Activated naive CD8-positive, alpha-beta T cell (primary cell): ENCODE results near the gene ALDH9A1.
A peak's percentile ranks its signal among the peaks of the same experiment; 100 is the strongest.
"Not testable (repeated sequence)": the region's sequence is repeated elsewhere in the genome, so short reads cannot be mapped to it uniquely, and the experiment has no call there.

Experiments
- H3K27ac Mint-ChIP-seq: one replicate; pipeline ENCODE4 v1.8.0; 2021; ENCODE audit warnings: mixed read lengths
- H3K27me3 Mint-ChIP-seq: one replicate; pipeline ENCODE4 v1.8.0; 2021; ENCODE audit warnings: mixed read lengths
- H3K36me3 Mint-ChIP-seq: one replicate; pipeline ENCODE4 v1.8.0; 2021; ENCODE audit warnings: mixed read lengths
- H3K4me1 Mint-ChIP-seq: one replicate; pipeline ENCODE4 v1.8.0; 2021; ENCODE audit warnings: low read depth, mixed read lengths
- H3K4me3 Mint-ChIP-seq: one replicate; pipeline ENCODE4 v1.8.0; 2021; ENCODE audit warnings: mild to moderate bottlenecking, mixed read lengths
- H3K9me3 Mint-ChIP-seq: one replicate; pipeline ENCODE4 v1.8.0; 2021; ENCODE audit warnings: low read depth, mixed read lengths

Gene ALDH9A1

GRCh38 chr1:165674599-165674998 is 23.8 kb downstream of the ALDH9A1 start:
- Mint-ChIP-seq H3K4me1 (peaks cover 16% of the 10 kb centered on the region), H3K9me3 (no peaks in the 10 kb centered on the region), H3K36me3 (peaks cover 18% of the 10 kb centered on the region), H3K4me3 (no peak overlapping the region), H3K27me3 (no peaks in the 10 kb centered on the region), H3K27ac (no peak overlapping the region)

GRCh38 chr1:165671526-165671925 is 26.8 kb downstream of the ALDH9A1 start:
- no peaks in the 10 kb centered on the region for H3K9me3 Mint-ChIP-seq
- no peak overlapping the region for H3K4me3 Mint-ChIP-seq
- H3K27ac Mint-ChIP-seq: no peak overlapping the region
- peaks cover 12% of the 10 kb centered on the region for H3K36me3 Mint-ChIP-seq
- H3K4me1 Mint-ChIP-seq: peaks cover 2% of the 10 kb centered on the region
- H3K27me3 Mint-ChIP-seq: no peaks in the 10 kb centered on the region

- no peak overlapping the region for H3K27ac Mint-ChIP-seq
- no peaks in the 10 kb centered on the region for H3K27me3 Mint-ChIP-seq
- H3K36me3 Mint-ChIP-seq: peaks cover 3% of the 10 kb centered on the region
- H3K4me3 Mint-ChIP-seq: no peak overlapping the region
- H3K4me1 Mint-ChIP-seq: peaks cover 3% of the 10 kb centered on the region
- H3K9me3 Mint-ChIP-seq: no peaks in the 10 kb centered on the region
These were observed 30.2 kb downstream of the ALDH9A1 start for GRCh38 chr1:165668184-165668583.

- Mint-ChIP-seq H3K9me3 (no peaks in the 10 kb centered on the region), H3K27me3 (no peaks in the 10 kb centered on the region), H3K4me3 (no peak overlapping the region), H3K4me1 (peaks cover 3% of the 10 kb centered on the region), H3K27ac (no peak overlapping the region), H3K36me3 (no peaks in the 10 kb centered on the region)
These were observed 32.1 kb downstream of the ALDH9A1 start for GRCh38 chr1:165666152-165666825.

GRCh38 chr1:165662186-165662585 is 36.2 kb downstream of the ALDH9A1 start:
- H3K9me3 Mint-ChIP-seq: no peaks in the 10 kb centered on the region
- H3K4me1 Mint-ChIP-seq: peaks cover 3% of the 10 kb centered on the region
- peak overlapping the region; percentile 19 for H3K27ac Mint-ChIP-seq
- H3K4me3 Mint-ChIP-seq: no peak overlapping the region
- no peaks in the 10 kb centered on the region for H3K36me3 Mint-ChIP-seq
- no peaks in the 10 kb centered on the region for H3K27me3 Mint-ChIP-seq

- no peaks in the 10 kb centered on the region for H3K27me3 Mint-ChIP-seq
- peaks cover 3% of the 10 kb centered on the region for H3K4me1 Mint-ChIP-seq
- no peak overlapping the region for H3K4me3 Mint-ChIP-seq
- H3K36me3 Mint-ChIP-seq: no peaks in the 10 kb centered on the region
- H3K27ac Mint-ChIP-seq: no peak overlapping the region
- no peaks in the 10 kb centered on the region for H3K9me3 Mint-ChIP-seq
These were observed 36.7 kb downstream of the ALDH9A1 start for GRCh38 chr1:165661703-165662102.

- no peak overlapping the region for H3K4me3 Mint-ChIP-seq
- peak overlapping the region; percentile 28 for H3K27ac Mint-ChIP-seq
- no peaks in the 10 kb centered on the region for H3K27me3 Mint-ChIP-seq
- no peaks in the 10 kb centered on the region for H3K9me3 Mint-ChIP-seq
- no peaks in the 10 kb centered on the region for H3K4me1 Mint-ChIP-seq
- no peaks in the 10 kb centered on the region for H3K36me3 Mint-ChIP-seq
These were observed 38.8 kb downstream of the ALDH9A1 start for GRCh38 chr1:165659581-165659895.

GRCh38 chr1:165658766-165659580 is 39.4 kb downstream of the ALDH9A1 start:
- peak overlapping the region; percentile 28 for H3K27ac Mint-ChIP-seq
- not testable (repeated sequence) for H3K9me3 Mint-ChIP-seq, H3K4me1 Mint-ChIP-seq, H3K4me3 Mint-ChIP-seq, H3K27me3 Mint-ChIP-seq, H3K36me3 Mint-ChIP-seq

- Mint-ChIP-seq H3K27me3 (no peaks in the 10 kb centered on the region), H3K36me3 (peaks cover 5% of the 10 kb centered on the region), H3K4me1 (peaks cover 3% of the 10 kb centered on the region), H3K4me3 (no peak overlapping the region), H3K27ac (no peak overlapping the region), H3K9me3 (no peaks in the 10 kb centered on the region)
These were observed 47.3 kb downstream of the ALDH9A1 start for GRCh38 chr1:165650981-165651625.

- Mint-ChIP-seq H3K27ac (no peak overlapping the region), H3K27me3 (no peaks in the 10 kb centered on the region), H3K9me3 (no peaks in the 10 kb centered on the region), H3K4me3 (no peak overlapping the region), H3K4me1 (peaks cover 8% of the 10 kb centered on the region), H3K36me3 (peaks cover 3% of the 10 kb centered on the region)
These were observed 49.3 kb downstream of the ALDH9A1 start for GRCh38 chr1:165648919-165649572.

- Mint-ChIP-seq H3K27ac (no peak overlapping the region), H3K36me3 (peaks cover 2% of the 10 kb centered on the region), H3K4me1 (peaks cover 8% of the 10 kb centered on the region), H3K4me3 (no peak overlapping the region), H3K27me3 (no peaks in the 10 kb centered on the region), H3K9me3 (no peaks in the 10 kb centered on the region)
These were observed 50.4 kb downstream of the ALDH9A1 start for GRCh38 chr1:165647970-165648369.

- H3K9me3 Mint-ChIP-seq: no peaks in the 10 kb centered on the region
- no peak overlapping the region for H3K27ac Mint-ChIP-seq
- H3K36me3 Mint-ChIP-seq: peaks cover 2% of the 10 kb centered on the region
- no peak overlapping the region for H3K4me3 Mint-ChIP-seq
- H3K4me1 Mint-ChIP-seq: peaks cover 8% of the 10 kb centered on the region
- H3K27me3 Mint-ChIP-seq: no peaks in the 10 kb centered on the region
These were observed 50.8 kb downstream of the ALDH9A1 start for GRCh38 chr1:165647517-165647916.

GRCh38 chr1:165645654-165646366 is 52.6 kb downstream of the ALDH9A1 start:
- Mint-ChIP-seq H3K27me3 (no peaks in the 10 kb centered on the region), H3K27ac (no peak overlapping the region), H3K4me1 (peaks cover 8% of the 10 kb centered on the region), H3K4me3 (no peak overlapping the region), H3K36me3 (peaks cover 2% of the 10 kb centered on the region), H3K9me3 (no peaks in the 10 kb centered on the region)

- no peaks in the 10 kb centered on the region for H3K9me3 Mint-ChIP-seq
- peaks cover 16% of the 10 kb centered on the region for H3K4me1 Mint-ChIP-seq
- H3K27ac Mint-ChIP-seq: no peak overlapping the region
- no peaks in the 10 kb centered on the region for H3K27me3 Mint-ChIP-seq
- no peak overlapping the region for H3K4me3 Mint-ChIP-seq
- H3K36me3 Mint-ChIP-seq: peaks cover 4% of the 10 kb centered on the region
These were observed 54.2 kb downstream of the ALDH9A1 start for GRCh38 chr1:165644064-165644735.
